GM23338 (cell line): Measurements from ENCODE around the gene MAPK4. TPM values are rescaled to one million over a fixed set of nuclear protein-coding genes. Genes with fewer than 3 reads are reported as not detected.

Source experiments
- CREB1 ChIP-seq: fragments of 250-450 bp; sonication (Bioruptor Pico); IDR thresholded peaks from 2 replicates; pipeline ENCODE4 v1.5.0; 2020; ENCODE audit warnings: low read depth, mild to moderate bottlenecking, moderate library complexity
- ETS1 ChIP-seq: IDR thresholded peaks from 2 replicates; pipeline ENCODE4 v1.6.1; 2016; ENCODE audit warnings: antibody characterized with exemption
- EZH2 ChIP-seq: fragments of 200-600 bp; sonication (generic); IDR thresholded peaks from one replicate; pipeline ENCODE4 v1.8.0; 2017; ENCODE audit warnings: antibody characterized with exemption, mild to moderate bottlenecking, low read depth; ENCODE audit not compliant: unreplicated experiment
- NANOG ChIP-seq: IDR thresholded peaks from 2 replicates; pipeline ENCODE4 v1.6.1; 2016; ENCODE audit warnings: antibody characterized with exemption, borderline replicate concordance
- POLR2AphosphoS5 ChIP-seq: IDR thresholded peaks from 2 replicates; pipeline ENCODE4 v1.6.1; 2016; ENCODE audit warnings: antibody characterized with exemption, low read depth
- STAT1 ChIP-seq: IDR thresholded peaks from one replicate; pipeline ENCODE4 v1.6.1; 2016; ENCODE audit warnings: antibody characterized with exemption; ENCODE audit not compliant: unreplicated experiment
- ZNF114 ChIP-seq: fragments of 250-450 bp; sonication (Bioruptor Pico); IDR thresholded peaks from 2 replicates; pipeline ENCODE4 v1.5.0; 2020; ENCODE audit warnings: mild to moderate bottlenecking, moderate library complexity
- ZNF331 ChIP-seq: fragments of 250-450 bp; sonication (Bioruptor Pico); IDR thresholded peaks from 2 replicates; pipeline ENCODE4 v1.5.0; 2020; ENCODE audit warnings: low read depth, mild to moderate bottlenecking, moderate library complexity
- ZNF462 ChIP-seq: fragments of 250-450 bp; sonication (Bioruptor Pico); IDR thresholded peaks from 2 replicates; pipeline ENCODE4 v1.5.0; 2020; ENCODE audit warnings: mild to moderate bottlenecking, moderate library complexity
- polyA plus RNA-seq: library from polyadenylated mRNA; unstranded; fragments of >200 nt; fragmentation: Nextera tagmentation; extraction: Ambion mirVana; gene quantifications from 2 replicates; pipeline ENCODE4 v1.2.1, GENCODE V29; 2016
- total RNA-seq: library from RNA; depleted of rRNA; stranded (reverse); fragments of >200 nt; shearing (Covaris generic); gene quantifications from 2 replicates; pipeline ENCODE4 v1.2.3, GENCODE V29; 2014
- TF ChIP-seq, protein P1 (sequence below): IDR thresholded peaks from one replicate; pipeline ENCODE4 v1.6.1; 2018; ENCODE audit warnings: antibody characterized with exemption; ENCODE audit not compliant: unreplicated experiment

The MAPK4 gene
- total and polyA plus RNA-seq, 2 experiments from 2014 or later: 1.3 to 4.4 TPM

DNA sequence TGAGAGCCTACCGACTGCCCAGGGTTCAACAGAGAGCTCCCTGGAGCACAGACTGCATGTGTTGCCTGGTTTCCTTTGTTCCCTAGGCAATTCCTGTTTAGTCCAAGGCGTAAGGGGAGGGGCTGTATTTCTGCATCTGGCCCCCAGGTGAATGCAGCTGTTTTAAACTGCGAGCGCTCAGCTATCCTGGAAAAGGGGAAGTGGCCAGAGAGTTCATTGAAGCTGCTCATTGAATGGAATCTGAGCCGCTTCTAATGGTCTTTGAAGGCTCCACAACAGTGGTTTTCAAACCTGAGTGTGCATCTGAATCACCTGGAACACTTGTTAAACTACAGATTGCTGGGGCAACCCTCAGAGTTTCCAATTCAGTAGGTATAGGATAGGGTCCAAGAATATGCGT lies 18.1 kb downstream of the MAPK4 start (continued):
- no peak for TF ChIP-seq ZNF462
- no peak for TF ChIP-seq POLR2AphosphoS5
- TF ChIP-seq EZH2: no peak
- no peak for TF ChIP-seq NANOG
- TF ChIP-seq, protein P1, sequence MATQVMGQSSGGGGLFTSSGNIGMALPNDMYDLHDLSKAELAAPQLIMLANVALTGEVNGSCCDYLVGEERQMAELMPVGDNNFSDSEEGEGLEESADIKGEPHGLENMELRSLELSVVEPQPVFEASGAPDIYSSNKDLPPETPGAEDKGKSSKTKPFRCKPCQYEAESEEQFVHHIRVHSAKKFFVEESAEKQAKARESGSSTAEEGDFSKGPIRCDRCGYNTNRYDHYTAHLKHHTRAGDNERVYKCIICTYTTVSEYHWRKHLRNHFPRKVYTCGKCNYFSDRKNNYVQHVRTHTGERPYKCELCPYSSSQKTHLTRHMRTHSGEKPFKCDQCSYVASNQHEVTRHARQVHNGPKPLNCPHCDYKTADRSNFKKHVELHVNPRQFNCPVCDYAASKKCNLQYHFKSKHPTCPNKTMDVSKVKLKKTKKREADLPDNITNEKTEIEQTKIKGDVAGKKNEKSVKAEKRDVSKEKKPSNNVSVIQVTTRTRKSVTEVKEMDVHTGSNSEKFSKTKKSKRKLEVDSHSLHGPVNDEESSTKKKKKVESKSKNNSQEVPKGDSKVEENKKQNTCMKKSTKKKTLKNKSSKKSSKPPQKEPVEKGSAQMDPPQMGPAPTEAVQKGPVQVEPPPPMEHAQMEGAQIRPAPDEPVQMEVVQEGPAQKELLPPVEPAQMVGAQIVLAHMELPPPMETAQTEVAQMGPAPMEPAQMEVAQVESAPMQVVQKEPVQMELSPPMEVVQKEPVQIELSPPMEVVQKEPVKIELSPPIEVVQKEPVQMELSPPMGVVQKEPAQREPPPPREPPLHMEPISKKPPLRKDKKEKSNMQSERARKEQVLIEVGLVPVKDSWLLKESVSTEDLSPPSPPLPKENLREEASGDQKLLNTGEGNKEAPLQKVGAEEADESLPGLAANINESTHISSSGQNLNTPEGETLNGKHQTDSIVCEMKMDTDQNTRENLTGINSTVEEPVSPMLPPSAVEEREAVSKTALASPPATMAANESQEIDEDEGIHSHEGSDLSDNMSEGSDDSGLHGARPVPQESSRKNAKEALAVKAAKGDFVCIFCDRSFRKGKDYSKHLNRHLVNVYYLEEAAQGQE: no peak
- TF ChIP-seq ZNF114 (CRISPR knock-in tag): no peak
- TF ChIP-seq STAT1: no peak
- TF ChIP-seq ETS1: no peak
- no peak for TF ChIP-seq ZNF331 (CRISPR knock-in tag)
- TF ChIP-seq CREB1 (CRISPR knock-in tag): no peak
